ELR (cell line): Measurements from ENCODE around the gene RAB3D.
"Not testable (repeated sequence)": the region's sequence is repeated elsewhere in the genome, so short reads cannot be mapped to it uniquely, and the experiment has no call there.

Experiments
- DNase-seq: peaks from one replicate; pipeline ENCODE4 v3.0.0-alpha.2; 2015; ENCODE audit warnings: low read depth

The RAB3D gene

GRCh38 chr19:11339254-11340098, at the start of gene RAB3D:
Gene RAB3D (minus strand): TSS chr19:11339657. CDS start chr19:11337399, 2,258 bp downstream.
- DNase-seq: peak; percentile 91

- no peak for DNase-seq
Measured at GRCh38 chr19:11387162-11388034, 47.9 kb upstream of the RAB3D start.

GRCh38 chr19:11384778-11385129, 45.3 kb upstream of the RAB3D start:
- no peak for DNase-seq

- no peak for DNase-seq
Measured at GRCh38 chr19:11383706-11384048, 44.2 kb upstream of the RAB3D start.

GRCh38 chr19:11382898-11383705, 43.6 kb upstream of the RAB3D start:
- peak; percentile 45 for DNase-seq

GRCh38 chr19:11380653-11381537, 41.4 kb upstream of the RAB3D start:
- peak; percentile 99 for DNase-seq

GRCh38 chr19:11379857-11380350, 40.4 kb upstream of the RAB3D start:
- no peak for DNase-seq

GRCh38 chr19:11379269-11379845, 39.9 kb upstream of the RAB3D start:
- not testable (repeated sequence) for DNase-seq

GRCh38 chr19:11378319-11379189, 39.1 kb upstream of the RAB3D start:
- DNase-seq: peak; percentile 91

GRCh38 chr19:11377756-11378155, 38.3 kb upstream of the RAB3D start:
- peak; percentile 75 for DNase-seq

GRCh38 chr19:11377237-11377636, 37.8 kb upstream of the RAB3D start:
- DNase-seq: peak; percentile 88

- DNase-seq: no peak
Measured at GRCh38 chr19:11375143-11375948, 35.9 kb upstream of the RAB3D start.

- peak; percentile 100 for DNase-seq
Measured at GRCh38 chr19:11374433-11375142, 35.1 kb upstream of the RAB3D start, which contains the start of gene SWSAP1. Gene SWSAP1 (plus strand): TSS chr19:11374666. CDS start chr19:11374681, 15 bp downstream.

GRCh38 chr19:11373885-11374432, 34.5 kb upstream of the RAB3D start:
- no peak for DNase-seq

GRCh38 chr19:11373166-11373884, 33.9 kb upstream of the RAB3D start:
- DNase-seq: peak; percentile 28

GRCh38 chr19:11370744-11371143, 31.3 kb upstream of the RAB3D start:
- DNase-seq: no peak

- no peak for DNase-seq
Measured at GRCh38 chr19:11367528-11367927, 28.1 kb upstream of the RAB3D start.
